ENCODE results near the gene OSBP2.

GRCh38 chr22:30872285-30873041, 177.8 kb downstream of the OSBP2 start:
- TF ChIP-seq, protein P1, sequence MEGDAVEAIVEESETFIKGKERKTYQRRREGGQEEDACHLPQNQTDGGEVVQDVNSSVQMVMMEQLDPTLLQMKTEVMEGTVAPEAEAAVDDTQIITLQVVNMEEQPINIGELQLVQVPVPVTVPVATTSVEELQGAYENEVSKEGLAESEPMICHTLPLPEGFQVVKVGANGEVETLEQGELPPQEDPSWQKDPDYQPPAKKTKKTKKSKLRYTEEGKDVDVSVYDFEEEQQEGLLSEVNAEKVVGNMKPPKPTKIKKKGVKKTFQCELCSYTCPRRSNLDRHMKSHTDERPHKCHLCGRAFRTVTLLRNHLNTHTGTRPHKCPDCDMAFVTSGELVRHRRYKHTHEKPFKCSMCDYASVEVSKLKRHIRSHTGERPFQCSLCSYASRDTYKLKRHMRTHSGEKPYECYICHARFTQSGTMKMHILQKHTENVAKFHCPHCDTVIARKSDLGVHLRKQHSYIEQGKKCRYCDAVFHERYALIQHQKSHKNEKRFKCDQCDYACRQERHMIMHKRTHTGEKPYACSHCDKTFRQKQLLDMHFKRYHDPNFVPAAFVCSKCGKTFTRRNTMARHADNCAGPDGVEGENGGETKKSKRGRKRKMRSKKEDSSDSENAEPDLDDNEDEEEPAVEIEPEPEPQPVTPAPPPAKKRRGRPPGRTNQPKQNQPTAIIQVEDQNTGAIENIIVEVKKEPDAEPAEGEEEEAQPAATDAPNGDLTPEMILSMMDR (conservative IDR thresholded peaks at IDR 0.05; ENCODE audit: low read depth in 2 of 2): no peak
- no peak for TF ChIP-seq POLR2AphosphoS5 (IDR thresholded peaks at IDR 0.05; ENCODE audit: low read depth)
- no peak for TF ChIP-seq EZH2 (IDR thresholded peaks at IDR 0.05; ENCODE audit: low read depth, unreplicated experiment)
- no peak for TF ChIP-seq JUNB (IDR thresholded peaks at IDR 0.05; ENCODE audit: unreplicated experiment)
- TF ChIP-seq EZH2phosphoT487 (IDR thresholded peaks at IDR 0.05; ENCODE audit: unreplicated experiment): no peak
- no peak for TF ChIP-seq ZNF331 (CRISPR knock-in tag; IDR thresholded peaks at IDR 0.05; ENCODE audit: low read depth)
- TF ChIP-seq ZNF114 (CRISPR knock-in tag; IDR thresholded peaks at IDR 0.05): no peak
- TF ChIP-seq, protein P2, sequence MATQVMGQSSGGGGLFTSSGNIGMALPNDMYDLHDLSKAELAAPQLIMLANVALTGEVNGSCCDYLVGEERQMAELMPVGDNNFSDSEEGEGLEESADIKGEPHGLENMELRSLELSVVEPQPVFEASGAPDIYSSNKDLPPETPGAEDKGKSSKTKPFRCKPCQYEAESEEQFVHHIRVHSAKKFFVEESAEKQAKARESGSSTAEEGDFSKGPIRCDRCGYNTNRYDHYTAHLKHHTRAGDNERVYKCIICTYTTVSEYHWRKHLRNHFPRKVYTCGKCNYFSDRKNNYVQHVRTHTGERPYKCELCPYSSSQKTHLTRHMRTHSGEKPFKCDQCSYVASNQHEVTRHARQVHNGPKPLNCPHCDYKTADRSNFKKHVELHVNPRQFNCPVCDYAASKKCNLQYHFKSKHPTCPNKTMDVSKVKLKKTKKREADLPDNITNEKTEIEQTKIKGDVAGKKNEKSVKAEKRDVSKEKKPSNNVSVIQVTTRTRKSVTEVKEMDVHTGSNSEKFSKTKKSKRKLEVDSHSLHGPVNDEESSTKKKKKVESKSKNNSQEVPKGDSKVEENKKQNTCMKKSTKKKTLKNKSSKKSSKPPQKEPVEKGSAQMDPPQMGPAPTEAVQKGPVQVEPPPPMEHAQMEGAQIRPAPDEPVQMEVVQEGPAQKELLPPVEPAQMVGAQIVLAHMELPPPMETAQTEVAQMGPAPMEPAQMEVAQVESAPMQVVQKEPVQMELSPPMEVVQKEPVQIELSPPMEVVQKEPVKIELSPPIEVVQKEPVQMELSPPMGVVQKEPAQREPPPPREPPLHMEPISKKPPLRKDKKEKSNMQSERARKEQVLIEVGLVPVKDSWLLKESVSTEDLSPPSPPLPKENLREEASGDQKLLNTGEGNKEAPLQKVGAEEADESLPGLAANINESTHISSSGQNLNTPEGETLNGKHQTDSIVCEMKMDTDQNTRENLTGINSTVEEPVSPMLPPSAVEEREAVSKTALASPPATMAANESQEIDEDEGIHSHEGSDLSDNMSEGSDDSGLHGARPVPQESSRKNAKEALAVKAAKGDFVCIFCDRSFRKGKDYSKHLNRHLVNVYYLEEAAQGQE (IDR thresholded peaks at IDR 0.05; ENCODE audit: unreplicated experiment): no peak
- TF ChIP-seq CREB1 (CRISPR knock-in tag; IDR thresholded peaks at IDR 0.05; ENCODE audit: low read depth): no peak
- TF ChIP-seq ETS1 (IDR thresholded peaks at IDR 0.05): no peak
- TF ChIP-seq STAT1 (IDR thresholded peaks at IDR 0.05; ENCODE audit: unreplicated experiment): no peak
